Peyer's patch (tissue), 4 donors: ENCODE measurements around the gene SLC25A29. TPM values are rescaled to one million over a fixed set of nuclear protein-coding genes. Genes with fewer than 3 reads are reported as not detected.

Experiments
- DNase-seq, 3 donors: peaks; one replicate each; pipeline ENCODE4 v3.0.0-alpha.2; 2017 to 2019
- H3K27ac ChIP-seq, 4 donors: fragments of 200-600 bp; sonication (generic); one replicate each; pipeline ENCODE4 v1.5.1; 2016 to 2019
- H3K27me3 ChIP-seq, 2 donors: fragments of 200-600 bp; sonication (generic); one replicate each; pipeline ENCODE4 v1.5.1; 2019
- H3K36me3 ChIP-seq, 3 donors: fragments of 200-600 bp; sonication (generic); one replicate each; pipeline ENCODE4 v1.5.1; 2016 to 2019
- H3K4me1 ChIP-seq, 4 donors: fragments of 200-600 bp; sonication (generic); one replicate each; pipeline ENCODE4 v1.5.1; 2016 to 2019
- H3K4me3 ChIP-seq, 4 donors: fragments of 200-600 bp; sonication (generic); 1 replicate in 3 of 4; 2 replicates in 1 of 4; pipeline ENCODE4 v1.5.1; 2016 to 2019; ENCODE audit warnings: mild to moderate bottlenecking in 1 of 4
- H3K9me3 ChIP-seq, 4 donors: fragments of 200-600 bp; sonication (generic); one replicate each; pipeline ENCODE4 v1.5.1; 2016 to 2019; ENCODE audit warnings: mild to moderate bottlenecking in 1 of 4
- CTCF ChIP-seq, 6 experiments: fragments of 450-650 bp in 4 of 6; fragments of 200-600 bp in 2 of 6; sonication (generic) in 1 of 6; IDR thresholded peaks; one replicate each; pipeline ENCODE4 v1.5.1; 2017 to 2019; ENCODE audit warnings: antibody characterized with exemption in 6 of 6, mild to moderate bottlenecking in 3 of 6, moderate library complexity in 1 of 6
- POLR2A ChIP-seq, 2 donors: fragments of 450-650 bp; IDR thresholded peaks; one replicate each; pipeline ENCODE4 v1.5.1; 2017; ENCODE audit warnings: antibody characterized with exemption in 2 of 2, mild to moderate bottlenecking in 2 of 2, moderate library complexity in 2 of 2
- total RNA-seq, 4 donors: library from RNA; depleted of rRNA; stranded (reverse); fragments of >200 nt; gene quantifications; one replicate each; pipeline ENCODE4 v1.1.0, GENCODE V29; 2016

The SLC25A29 gene
- total RNA-seq, 4 donors from 2014 or later = 11.0 to 74.5 (median 32.0) TPM

GRCh38 chr14:100282766-100283419 lies 23.4 kb downstream of the SLC25A29 start:
- no peaks in the 10 kb centered on the region for H3K9me3 ChIP-seq
- H3K4me1 ChIP-seq = peaks cover 0 to 25% (median 2%) of the 10 kb centered on the region in 4 donors
- H3K36me3 ChIP-seq = peaks cover 0 to 6% (median 0%) of the 10 kb centered on the region in 3 donors
- H3K27ac ChIP-seq = no peak overlapping the region
- TF ChIP-seq CTCF (IDR thresholded peaks at IDR 0.05) (no peak), POLR2A (IDR thresholded peaks at IDR 0.05) (no peak)
- no peak overlapping the region for H3K4me3 ChIP-seq
- DNase-seq = peak in 1 of 3 donors; percentile 39
- no peaks in the 10 kb centered on the region for H3K27me3 ChIP-seq

GRCh38 chr14:100282083-100282350 lies 24.2 kb downstream of the SLC25A29 start:
- Histone ChIP-seq H3K27me3 (no peaks in the 10 kb centered on the region), H3K4me1 (peaks cover 0 to 25% (median 2%) of the 10 kb centered on the region in 4 donors), H3K27ac (no peak overlapping the region), H3K36me3 (peaks cover 0 to 6% (median 0%) of the 10 kb centered on the region in 3 donors), H3K4me3 (no peak overlapping the region), H3K9me3 (no peaks in the 10 kb centered on the region)
- DNase-seq = no peak
- TF ChIP-seq CTCF (IDR thresholded peaks at IDR 0.05) (no peak), POLR2A (IDR thresholded peaks at IDR 0.05) (no peak)

- peak in 1 of 3 donors; percentile 43 for DNase-seq
These were observed 24.8 kb downstream of the SLC25A29 start for GRCh38 chr14:100281286-100282082.

GRCh38 chr14:100279563-100279962 lies 26.7 kb downstream of the SLC25A29 start:
- peak in 1 of 3 donors; percentile 43 for DNase-seq
- Histone ChIP-seq H3K27ac (no peak overlapping the region), H3K4me3 (no peak overlapping the region), H3K9me3 (no peaks in the 10 kb centered on the region), H3K4me1 (peaks cover 0 to 13% (median 0%) of the 10 kb centered on the region in 4 donors), H3K27me3 (no peaks in the 10 kb centered on the region), H3K36me3 (peaks cover 0 to 17% (median 0%) of the 10 kb centered on the region in 3 donors)
- TF ChIP-seq POLR2A (IDR thresholded peaks at IDR 0.05) = no peak
- TF ChIP-seq CTCF (IDR thresholded peaks at IDR 0.05) = no peak

More at GRCh38 chr14:100281286-100282082, 24.8 kb downstream of the SLC25A29 start:
- Histone ChIP-seq H3K9me3 (no peaks in the 10 kb centered on the region), H3K36me3 (peaks cover 0 to 9% (median 0%) of the 10 kb centered on the region in 3 donors), H3K4me3 (no peak overlapping the region), H3K4me1 (peaks cover 0 to 25% (median 2%) of the 10 kb centered on the region in 4 donors), H3K27me3 (no peaks in the 10 kb centered on the region), H3K27ac (no peak overlapping the region)
- TF ChIP-seq POLR2A (IDR thresholded peaks at IDR 0.05) = no peak
- TF ChIP-seq CTCF (IDR thresholded peaks at IDR 0.05) = no peak

GRCh38 chr14:100279133-100279532 lies 27.1 kb downstream of the SLC25A29 start:
- no peak for TF ChIP-seq POLR2A (IDR thresholded peaks at IDR 0.05)
- TF ChIP-seq CTCF (IDR thresholded peaks at IDR 0.05) = no peak
- Histone ChIP-seq H3K4me1 (peaks cover 0 to 11% (median 0%) of the 10 kb centered on the region in 4 donors), H3K4me3 (no peak overlapping the region), H3K9me3 (no peaks in the 10 kb centered on the region), H3K36me3 (peaks cover 0 to 17% (median 0%) of the 10 kb centered on the region in 3 donors), H3K27ac (no peak overlapping the region), H3K27me3 (no peaks in the 10 kb centered on the region)
- no peak for DNase-seq
